Measurements from ENCODE around the gene R3HDM2.

The R3HDM2 gene

GRCh38 chr12:57222286-57223190 is 208.3 kb downstream of the R3HDM2 start:
- Histone ChIP-seq H4K12ac (ENCODE audit: low read depth, low read length) (no peak overlapping the region), H3K4me3 (ENCODE audit: low read depth, low read length) (no peak overlapping the region), H4K8ac (ENCODE audit: low read depth, low read length) (no peak overlapping the region), H3K79me1 (ENCODE audit: low read length) (no peaks in the 10 kb centered on the region), H3K4me1 (ENCODE audit: control insufficient read depth in 1 of 2, insufficient read depth in 2 of 2, low read length in 2 of 2) (peaks cover 6 to 7% of the 10 kb centered on the region in 2 experiments), H2AK5ac (ENCODE audit: low read length) (no peak overlapping the region), H2BK5ac (ENCODE audit: low read depth, low read length, poor library complexity) (no peak overlapping the region), H2AFZ (ENCODE audit: insufficient read depth, low read length, poor library complexity) (no peak overlapping the region), H3K79me2 (ENCODE audit: control insufficient read depth, insufficient read depth, low read length, poor library complexity) (no peaks in the 10 kb centered on the region), H2BK12ac (ENCODE audit: low read length) (no peak overlapping the region), H3K27me3 (ENCODE audit: insufficient read depth, low read length) (peaks cover 92% of the 10 kb centered on the region), H3K36me3 (ENCODE audit: control insufficient read depth in 1 of 2, insufficient read depth in 2 of 2, low read length in 2 of 2) (no peaks in the 10 kb centered on the region), H3K4me2 (ENCODE audit: low read length) (no peak overlapping the region), H4K91ac (ENCODE audit: low read depth, low read length) (no peak overlapping the region), H3K23ac (ENCODE audit: low read length) (no peak overlapping the region), H3K4ac (ENCODE audit: low read depth, low read length) (no peak overlapping the region), H2BK120ac (ENCODE audit: insufficient read depth, low read length, poor library complexity) (no peak overlapping the region), H3K18ac (ENCODE audit: low read length) (no peak overlapping the region), H3K14ac (ENCODE audit: low read length) (no peak overlapping the region), H3K9me3 (ENCODE audit: insufficient read depth, low read depth, low read length) (peaks cover 17% of the 10 kb centered on the region), H3K27ac (ENCODE audit: low read depth, low read length) (no peak overlapping the region), H3K9ac (ENCODE audit: low read length) (no peak overlapping the region)
- no CpG with 5 or more reads among the region's 13 CpGs for WGBS (ENCODE audit: extremely low coverage, insufficient coverage, insufficient read length)
- no peak for DNase-seq

- Histone ChIP-seq H3K4me3 (ENCODE audit: low read depth, low read length) (no peak overlapping the region), H2AK5ac (ENCODE audit: low read length) (no peak overlapping the region), H3K4ac (ENCODE audit: low read depth, low read length) (no peak overlapping the region), H3K36me3 (ENCODE audit: control insufficient read depth in 1 of 2, insufficient read depth in 2 of 2, low read length in 2 of 2) (no peaks in the 10 kb centered on the region), H3K27me3 (ENCODE audit: insufficient read depth, low read length) (peaks cover 93% of the 10 kb centered on the region), H3K4me1 (ENCODE audit: control insufficient read depth in 1 of 2, insufficient read depth in 2 of 2, low read length in 2 of 2) (peaks cover 7 to 14% of the 10 kb centered on the region in 2 experiments), H2AFZ (ENCODE audit: insufficient read depth, low read length, poor library complexity) (no peak overlapping the region), H2BK12ac (ENCODE audit: low read length) (no peak overlapping the region), H3K9me3 (ENCODE audit: insufficient read depth, low read depth, low read length) (peaks cover 22% of the 10 kb centered on the region), H3K4me2 (ENCODE audit: low read length) (no peak overlapping the region), H2BK120ac (ENCODE audit: insufficient read depth, low read length, poor library complexity) (no peak overlapping the region), H4K91ac (ENCODE audit: low read depth, low read length) (no peak overlapping the region), H2BK5ac (ENCODE audit: low read depth, low read length, poor library complexity) (no peak overlapping the region), H3K27ac (ENCODE audit: low read depth, low read length) (no peak overlapping the region), H4K8ac (ENCODE audit: low read depth, low read length) (no peak overlapping the region), H3K79me2 (ENCODE audit: control insufficient read depth, insufficient read depth, low read length, poor library complexity) (no peaks in the 10 kb centered on the region), H3K79me1 (ENCODE audit: low read length) (no peaks in the 10 kb centered on the region), H3K18ac (ENCODE audit: low read length) (no peak overlapping the region), H3K14ac (ENCODE audit: low read length) (no peak overlapping the region), H3K9ac (ENCODE audit: low read length) (no peak overlapping the region), H4K12ac (ENCODE audit: low read depth, low read length) (no peak overlapping the region), H3K23ac (ENCODE audit: low read length) (no peak overlapping the region)
- WGBS (ENCODE audit: extremely low coverage, insufficient coverage, insufficient read length) = no CpG with 5 or more reads among the region's 24 CpGs
- DNase-seq = no peak
These were observed 209.5 kb downstream of the R3HDM2 start for GRCh38 chr12:57221169-57221917.

GRCh38 chr12:57220770-57221168 is 210.1 kb downstream of the R3HDM2 start:
- Histone ChIP-seq H2AK5ac (ENCODE audit: low read length) (no peak overlapping the region), H3K18ac (ENCODE audit: low read length) (no peak overlapping the region), H3K23ac (ENCODE audit: low read length) (no peak overlapping the region), H3K36me3 (ENCODE audit: control insufficient read depth in 1 of 2, insufficient read depth in 2 of 2, low read length in 2 of 2) (no peaks in the 10 kb centered on the region), H4K91ac (ENCODE audit: low read depth, low read length) (no peak overlapping the region), H3K9me3 (ENCODE audit: insufficient read depth, low read depth, low read length) (peaks cover 22% of the 10 kb centered on the region), H3K79me1 (ENCODE audit: low read length) (no peaks in the 10 kb centered on the region), H3K27ac (ENCODE audit: low read depth, low read length) (no peak overlapping the region), H3K4ac (ENCODE audit: low read depth, low read length) (no peak overlapping the region), H3K79me2 (ENCODE audit: control insufficient read depth, insufficient read depth, low read length, poor library complexity) (no peaks in the 10 kb centered on the region), H2BK12ac (ENCODE audit: low read length) (no peak overlapping the region), H3K27me3 (ENCODE audit: insufficient read depth, low read length) (peaks cover 93% of the 10 kb centered on the region), H3K4me2 (ENCODE audit: low read length) (no peak overlapping the region), H4K8ac (ENCODE audit: low read depth, low read length) (no peak overlapping the region), H3K4me1 (ENCODE audit: control insufficient read depth in 1 of 2, insufficient read depth in 2 of 2, low read length in 2 of 2) (peaks cover 7 to 19% of the 10 kb centered on the region in 2 experiments), H3K14ac (ENCODE audit: low read length) (no peak overlapping the region), H3K9ac (ENCODE audit: low read length) (no peak overlapping the region), H4K12ac (ENCODE audit: low read depth, low read length) (no peak overlapping the region), H3K4me3 (ENCODE audit: low read depth, low read length) (no peak overlapping the region), H2BK5ac (ENCODE audit: low read depth, low read length, poor library complexity) (no peak overlapping the region), H2BK120ac (ENCODE audit: insufficient read depth, low read length, poor library complexity) (no peak overlapping the region), H2AFZ (ENCODE audit: insufficient read depth, low read length, poor library complexity) (no peak overlapping the region)
- no CpG with 5 or more reads among the region's 1 CpG for WGBS (ENCODE audit: extremely low coverage, insufficient coverage, insufficient read length)
- DNase-seq = no peak

- no peaks in the 10 kb centered on the region for H3K79me2 ChIP-seq (ENCODE audit: control insufficient read depth, insufficient read depth, low read length, poor library complexity)
- H3K27me3 ChIP-seq (ENCODE audit: insufficient read depth, low read length) = peaks cover 93% of the 10 kb centered on the region
- H3K18ac ChIP-seq (ENCODE audit: low read length) = no peak overlapping the region
- H2AFZ ChIP-seq (ENCODE audit: insufficient read depth, low read length, poor library complexity) = no peak overlapping the region
- peaks cover 10 to 20% of the 10 kb centered on the region in 2 experiments for H3K4me1 ChIP-seq (ENCODE audit: control insufficient read depth in 1 of 2, insufficient read depth in 2 of 2, low read length in 2 of 2)
- no peak overlapping the region for H3K9ac ChIP-seq (ENCODE audit: low read length)
- no peak overlapping the region for H2BK120ac ChIP-seq (ENCODE audit: insufficient read depth, low read length, poor library complexity)
- no peak overlapping the region for H4K91ac ChIP-seq (ENCODE audit: low read depth, low read length)
- no peak overlapping the region for H4K12ac ChIP-seq (ENCODE audit: low read depth, low read length)
- no CpG with 5 or more reads among the region's 38 CpGs for WGBS (ENCODE audit: extremely low coverage, insufficient coverage, insufficient read length)
- no peak for DNase-seq
- H3K23ac ChIP-seq (ENCODE audit: low read length) = no peak overlapping the region
- no peak overlapping the region for H3K4me2 ChIP-seq (ENCODE audit: low read length)
- peaks cover 22% of the 10 kb centered on the region for H3K9me3 ChIP-seq (ENCODE audit: insufficient read depth, low read depth, low read length)
- no peaks in the 10 kb centered on the region for H3K79me1 ChIP-seq (ENCODE audit: low read length)
- H2AK5ac ChIP-seq (ENCODE audit: low read length) = no peak overlapping the region
- no peak overlapping the region for H3K4me3 ChIP-seq (ENCODE audit: low read depth, low read length)
- no peak overlapping the region for H3K27ac ChIP-seq (ENCODE audit: low read depth, low read length)
- H3K4ac ChIP-seq (ENCODE audit: low read depth, low read length) = no peak overlapping the region
- no peak overlapping the region for H4K8ac ChIP-seq (ENCODE audit: low read depth, low read length)
- no peak overlapping the region for H2BK12ac ChIP-seq (ENCODE audit: low read length)
- H2BK5ac ChIP-seq (ENCODE audit: low read depth, low read length, poor library complexity) = no peak overlapping the region
- H3K14ac ChIP-seq (ENCODE audit: low read length) = no peak overlapping the region
- no peaks in the 10 kb centered on the region for H3K36me3 ChIP-seq (ENCODE audit: control insufficient read depth in 1 of 2, insufficient read depth in 2 of 2, low read length in 2 of 2)
These were observed 210.7 kb downstream of the R3HDM2 start for GRCh38 chr12:57219993-57220754.

Measured in trophoblast cell (in vitro differentiated cells and primary cell).